Right atrium auricular region (tissue), 2 donors: ENCODE measurements around the gene CRYBA4. TPM values are rescaled to one million over a fixed set of nuclear protein-coding genes. Genes with fewer than 3 reads are reported as not detected.
"Not testable (repeated sequence)": the region's sequence is repeated elsewhere in the genome, so short reads cannot be mapped to it uniquely, and the experiment has no call there.

Experiments
- DNase-seq: peaks from one replicate; pipeline ENCODE4 v3.0.0-alpha.2; 2019; ENCODE audit warnings: low spot score
- H3K27ac ChIP-seq, 2 donors: fragments of 200-600 bp; sonication (generic); 1 replicate in 1 of 2; 2 replicates in 1 of 2; pipeline ENCODE4 v1.5.1; 2016 to 2019
- H3K27me3 ChIP-seq, 2 donors: fragments of 200-600 bp; sonication (generic); one replicate each; pipeline versions ENCODE4 v1.5.1 to v1.6.0; 2017 to 2019
- H3K36me3 ChIP-seq: fragments of 200-600 bp; sonication (generic); one replicate; pipeline ENCODE4 v1.5.1; 2016
- H3K4me1 ChIP-seq, 2 donors: fragments of 200-600 bp; sonication (generic); one replicate each; pipeline versions ENCODE4 v1.5.1 to v1.6.0; 2017 to 2019
- H3K4me3 ChIP-seq, 2 donors: fragments of 200-600 bp; sonication (generic); 1 replicate in 1 of 2; 2 replicates in 1 of 2; pipeline ENCODE4 v1.5.1; 2017 to 2019; ENCODE audit warnings: mild to moderate bottlenecking in 1 of 2, moderate library complexity in 1 of 2
- H3K9me3 ChIP-seq, 2 donors: fragments of 200-600 bp; sonication (generic); one replicate each; pipeline ENCODE4 v1.5.1; 2019
- total RNA-seq, 2 donors: library from RNA; depleted of rRNA; stranded (reverse); fragments of >200 nt; gene quantifications; one replicate each; pipeline ENCODE4 v1.1.0, GENCODE V29; 2016
- TF ChIP-seq, protein P1 (sequence below), 2 donors: fragments of 200-600 bp; sonication (generic); IDR thresholded peaks; one replicate each; pipeline ENCODE4 v1.5.1; 2019; ENCODE audit warnings: antibody characterized with exemption in 2 of 2

Gene CRYBA4
- total RNA-seq, 2 donors from 2014 or later: not detected

DNA sequence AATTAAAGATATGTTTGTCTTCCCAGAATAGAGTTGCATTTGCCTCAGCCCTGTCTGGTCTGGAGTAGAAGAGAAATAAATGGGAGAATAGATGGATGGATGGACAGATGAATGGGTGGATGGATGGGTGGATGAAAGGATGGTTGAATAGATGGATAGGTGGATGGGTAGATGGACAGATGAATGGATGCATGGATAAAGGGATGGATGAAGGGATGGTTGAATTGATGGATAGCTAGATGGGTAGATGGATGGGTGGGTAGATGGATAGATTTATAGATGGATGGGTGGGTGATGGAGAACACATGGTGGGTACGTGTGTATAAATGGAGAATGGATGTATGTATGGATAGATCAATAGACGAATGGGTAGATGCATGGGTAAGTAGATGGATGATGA is 12.5 kb upstream of the CRYBA4 start:
- Histone ChIP-seq H3K27me3 (no peaks in the 10 kb centered on the region), H3K9me3 (no peaks in the 10 kb centered on the region), H3K36me3 (no peaks in the 10 kb centered on the region), H3K27ac (no peak overlapping the region), H3K4me3 (no peak overlapping the region), H3K4me1 (no peaks in the 10 kb centered on the region)
- DNase-seq: no peak
- TF ChIP-seq, protein P1, sequence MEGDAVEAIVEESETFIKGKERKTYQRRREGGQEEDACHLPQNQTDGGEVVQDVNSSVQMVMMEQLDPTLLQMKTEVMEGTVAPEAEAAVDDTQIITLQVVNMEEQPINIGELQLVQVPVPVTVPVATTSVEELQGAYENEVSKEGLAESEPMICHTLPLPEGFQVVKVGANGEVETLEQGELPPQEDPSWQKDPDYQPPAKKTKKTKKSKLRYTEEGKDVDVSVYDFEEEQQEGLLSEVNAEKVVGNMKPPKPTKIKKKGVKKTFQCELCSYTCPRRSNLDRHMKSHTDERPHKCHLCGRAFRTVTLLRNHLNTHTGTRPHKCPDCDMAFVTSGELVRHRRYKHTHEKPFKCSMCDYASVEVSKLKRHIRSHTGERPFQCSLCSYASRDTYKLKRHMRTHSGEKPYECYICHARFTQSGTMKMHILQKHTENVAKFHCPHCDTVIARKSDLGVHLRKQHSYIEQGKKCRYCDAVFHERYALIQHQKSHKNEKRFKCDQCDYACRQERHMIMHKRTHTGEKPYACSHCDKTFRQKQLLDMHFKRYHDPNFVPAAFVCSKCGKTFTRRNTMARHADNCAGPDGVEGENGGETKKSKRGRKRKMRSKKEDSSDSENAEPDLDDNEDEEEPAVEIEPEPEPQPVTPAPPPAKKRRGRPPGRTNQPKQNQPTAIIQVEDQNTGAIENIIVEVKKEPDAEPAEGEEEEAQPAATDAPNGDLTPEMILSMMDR (IDR thresholded peaks at IDR 0.05): no peak

DNA sequence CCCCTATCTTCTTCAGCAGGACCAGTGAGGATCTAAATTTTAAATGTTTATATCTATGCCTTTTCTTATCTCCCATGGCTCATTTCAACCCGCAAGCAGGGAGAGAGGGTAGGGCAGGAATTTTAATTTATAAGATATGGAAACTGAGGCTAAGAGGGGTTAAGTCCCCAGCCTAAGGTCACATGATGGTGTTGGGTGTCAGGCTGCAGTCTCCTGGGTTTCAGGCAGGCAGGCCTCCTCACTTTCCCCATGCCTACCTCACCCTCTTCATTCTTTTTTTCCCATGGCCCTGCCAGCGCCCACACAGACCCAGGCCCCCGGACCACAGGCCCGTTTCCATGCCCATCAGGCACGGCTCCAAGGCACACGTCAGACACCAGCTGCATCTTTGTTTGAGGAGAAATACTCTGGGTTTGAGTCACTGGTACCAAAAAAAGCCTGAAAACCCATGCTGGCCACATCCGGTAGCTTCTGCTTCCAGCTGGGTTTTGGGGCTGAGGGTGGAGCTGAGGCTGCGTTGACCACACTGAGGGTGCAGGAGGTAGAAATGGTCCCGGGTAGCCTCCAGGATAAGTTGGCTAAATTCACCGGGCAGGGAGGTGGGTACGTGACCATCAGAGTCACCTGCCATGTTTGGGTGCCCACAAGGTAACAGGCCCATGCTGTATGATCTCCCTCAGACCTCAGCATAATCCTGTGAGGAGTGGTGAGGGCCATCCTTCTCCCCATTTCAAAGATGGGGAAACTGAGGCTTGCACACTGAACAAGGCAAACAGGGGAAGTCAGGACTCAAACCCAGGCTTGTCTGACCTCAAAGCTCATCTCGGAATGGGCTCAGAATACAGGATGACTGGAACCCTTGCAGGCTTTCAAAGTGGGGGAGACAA is 11.4 kb upstream of the CRYBA4 start:
- DNase-seq: no peak
- TF ChIP-seq, protein P1 (IDR thresholded peaks at IDR 0.05): no peak

DNA sequence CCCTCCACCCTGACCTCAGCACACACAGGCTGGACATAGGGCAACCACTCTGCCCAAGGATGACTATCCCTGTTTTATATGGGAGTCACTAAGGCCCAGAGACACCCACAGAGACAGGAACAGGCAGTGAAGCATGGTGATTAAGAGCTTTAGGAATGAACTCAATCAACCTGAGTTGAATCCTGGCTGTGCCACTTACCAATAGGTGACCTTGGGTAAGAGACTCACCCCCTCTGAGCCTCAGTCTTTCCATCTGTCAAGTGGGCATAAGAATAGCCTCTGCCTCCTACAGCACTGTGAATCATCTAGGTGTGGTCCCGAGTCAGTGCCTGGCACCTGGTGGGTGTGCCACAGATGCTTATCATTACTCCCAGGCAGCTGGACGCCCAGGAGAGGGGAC is 10.8 kb upstream of the CRYBA4 start:
- Histone ChIP-seq H3K4me1 (no peaks in the 10 kb centered on the region), H3K27ac (no peak overlapping the region), H3K4me3 (no peak overlapping the region), H3K9me3 (no peaks in the 10 kb centered on the region), H3K27me3 (no peaks in the 10 kb centered on the region), H3K36me3 (no peaks in the 10 kb centered on the region)
- DNase-seq: no peak
- TF ChIP-seq, protein P1 (IDR thresholded peaks at IDR 0.05): no peak

More for the DNA sequence above, 11.4 kb upstream of the CRYBA4 start:
- Histone ChIP-seq H3K27me3 (no peaks in the 10 kb centered on the region), H3K36me3 (no peaks in the 10 kb centered on the region), H3K4me1 (no peaks in the 10 kb centered on the region), H3K9me3 (no peaks in the 10 kb centered on the region), H3K4me3 (no peak overlapping the region), H3K27ac (no peak overlapping the region)

DNA sequence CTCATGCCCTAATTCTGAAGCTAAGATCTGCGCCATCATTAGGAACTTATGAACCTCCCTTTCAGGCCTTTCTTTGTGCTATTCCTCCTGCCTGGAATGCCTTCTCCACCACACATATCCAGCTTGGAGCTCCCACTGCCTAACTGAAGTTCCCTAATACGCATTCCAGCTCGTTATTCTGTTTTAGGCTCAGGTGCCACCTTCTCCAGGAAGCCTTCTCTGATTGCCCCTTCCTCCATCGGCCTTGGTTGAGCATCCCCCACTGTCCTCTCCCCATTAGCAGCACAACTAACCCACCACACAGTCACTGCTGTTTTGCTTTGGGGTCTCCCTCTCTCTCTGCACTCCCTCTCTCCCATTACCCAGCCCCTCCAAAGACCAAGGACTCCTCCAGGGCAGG is 9.1 kb upstream of the CRYBA4 start:
- no peaks in the 10 kb centered on the region for H3K36me3 ChIP-seq
- no peaks in the 10 kb centered on the region for H3K9me3 ChIP-seq
- H3K4me1 ChIP-seq: no peaks in the 10 kb centered on the region
- TF ChIP-seq, protein P1 (IDR thresholded peaks at IDR 0.05): no peak
- H3K4me3 ChIP-seq: no peak overlapping the region
- no peak for DNase-seq
- H3K27ac ChIP-seq: no peak overlapping the region
- H3K27me3 ChIP-seq: no peaks in the 10 kb centered on the region

DNA sequence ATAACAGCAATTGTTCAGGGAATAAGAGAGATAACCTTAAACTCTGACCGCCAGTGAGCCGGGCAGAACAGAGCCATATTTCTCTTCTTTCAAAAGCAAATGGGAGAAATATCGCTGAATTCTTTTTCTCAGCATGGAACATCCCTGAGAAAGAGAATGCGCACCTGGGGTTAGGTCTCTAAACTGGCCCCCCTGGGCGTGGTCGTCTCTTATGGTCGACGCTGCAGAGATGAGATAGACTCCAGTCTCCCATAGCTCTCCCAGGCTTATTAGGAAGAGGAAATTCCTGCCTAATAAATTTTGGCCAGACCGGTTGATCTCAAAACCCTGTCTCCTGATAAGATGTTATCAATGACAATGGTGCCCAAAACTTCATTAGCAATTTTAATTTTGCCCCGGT is 8.0 kb upstream of the CRYBA4 start:
- not testable (repeated sequence) for H3K27ac ChIP-seq, H3K36me3 ChIP-seq, H3K4me3 ChIP-seq, H3K27me3 ChIP-seq, H3K4me1 ChIP-seq, H3K9me3 ChIP-seq, DNase-seq

DNA sequence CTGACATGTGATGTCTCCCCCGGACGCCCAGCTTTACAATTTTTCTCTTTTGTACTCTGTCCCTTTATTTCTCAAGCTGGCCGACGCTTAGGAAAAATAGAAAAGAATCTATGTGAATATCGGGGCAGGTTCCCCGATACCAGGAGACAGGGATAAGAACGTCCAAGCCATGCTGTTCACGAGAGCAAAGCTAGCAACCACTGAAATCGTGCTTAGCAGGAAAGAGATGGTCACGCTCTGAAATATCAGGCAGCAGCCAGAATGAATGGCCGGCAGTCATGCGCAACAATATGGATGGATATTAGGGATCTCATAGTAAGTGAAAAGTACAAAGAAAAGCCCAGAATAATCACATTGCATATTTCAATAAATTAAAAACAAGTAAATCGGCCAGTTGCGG is 7.4 kb upstream of the CRYBA4 start:
- H3K9me3 ChIP-seq: no peaks in the 10 kb centered on the region
- H3K27me3 ChIP-seq: no peaks in the 10 kb centered on the region
- no peak overlapping the region for H3K27ac ChIP-seq
- H3K4me3 ChIP-seq: no peak overlapping the region
- H3K36me3 ChIP-seq: no peaks in the 10 kb centered on the region
- H3K4me1 ChIP-seq: peaks cover 0 to 8% of the 10 kb centered on the region in 2 donors
- no peak for DNase-seq
- TF ChIP-seq, protein P1 (IDR thresholded peaks at IDR 0.05): no peak
